Heart right ventricle (tissue), 16 donors: ENCODE results near the gene ASAP2. TPM values are rescaled to one million over a fixed set of nuclear protein-coding genes. Genes with fewer than 3 reads are reported as not detected.
A peak's percentile ranks its signal among the peaks of the same experiment; 100 is the strongest.

Source experiments
- ATAC-seq, 8 donors: fragments of 200-7000 bp; cut with Tn5 transposase; one replicate each; pipeline ENCODE4 v1.9.1; 2020; ENCODE audit warnings: mild to moderate bottlenecking in 8 of 8, moderate library complexity in 8 of 8, moderate number of reproducible peaks in 1 of 8
- DNase-seq, 2 donors: peaks; one replicate each; pipeline ENCODE4 v3.0.0-alpha.2; 2020
- H3K27ac ChIP-seq, 10 donors: fragments of 200-600 bp; sonication (generic) in 2 of 10; one replicate each; pipeline versions ENCODE4 v1.5.0 to v1.8.0; 2020 to 2022; ENCODE audit warnings: mild to moderate bottlenecking in 3 of 10
- H3K27me3 ChIP-seq, 7 donors: fragments of 200-600 bp; one replicate each; pipeline ENCODE4 v1.8.0; 2021 to 2022; ENCODE audit warnings: mild to moderate bottlenecking in 2 of 7
- H3K36me3 ChIP-seq, 9 donors: fragments of 200-600 bp; sonication (generic) in 1 of 9; one replicate each; pipeline versions ENCODE4 v1.5.0 to v1.8.0; 2020 to 2022; ENCODE audit warnings: mild to moderate bottlenecking in 2 of 9
- H3K4me1 ChIP-seq, 9 donors: fragments of 200-600 bp; sonication (generic) in 1 of 9; one replicate each; pipeline versions ENCODE4 v1.5.0 to v1.8.0; 2020 to 2022; ENCODE audit warnings: mild to moderate bottlenecking in 4 of 9
- H3K4me3 ChIP-seq, 10 donors: fragments of 200-600 bp; sonication (generic) in 2 of 10; one replicate each; pipeline versions ENCODE4 v1.5.0 to v1.8.0; 2020 to 2022; ENCODE audit warnings: mild to moderate bottlenecking in 7 of 10, moderate library complexity in 2 of 10
- H3K9me3 ChIP-seq, 11 donors: fragments of 200-600 bp in 10 of 11; sonication (generic) in 2 of 11; one replicate each; pipeline versions ENCODE4 v1.5.0 to v1.8.0; 2013 to 2022; ENCODE audit warnings: mild to moderate bottlenecking in 2 of 11, control low read depth in 1 of 11, moderate library complexity in 1 of 11
- WGBS, 2 donors: extraction: QIAGEN DNeasy Blood & Tissue Kit; methylation state at CpG; one replicate each; pipeline ENCODE4 v1.1.7; 2013; ENCODE audit warnings: inconsistent platforms in 1 of 2; 5-methylcytosine and 5-hydroxymethylcytosine counted together
- intact Hi-C, 10 donors: fragments of 100-400 bp; cut with DNase I; formaldehyde crosslinking; loops; one replicate each; pipeline versions ENCODE4 v1.11.1 to v1.14.2; 2022
- polyA plus RNA-seq, 2 donors: library from polyadenylated mRNA; stranded (reverse); fragments of 200-250 nt; gene quantifications; one replicate each; pipeline ENCODE4 v1.2.3, GENCODE V29; 2013
- total RNA-seq, 10 donors: library from RNA; stranded (reverse); fragmentation: NEBNext Ultra II Directional in 3 of 10; extraction: Animal tissue kit (Norgen Biotek cat#: 25700) in 3 of 10; gene quantifications; one replicate each; pipeline versions ENCODE4 v1.2.1 to v1.2.4, GENCODE V29; 2021 to 2023
- TF ChIP-seq, protein P1 (sequence below), 9 donors: fragments of 200-600 bp; sonication (generic) in 2 of 9; IDR thresholded peaks; one replicate each; pipeline versions ENCODE4 v1.5.0 to v1.8.0; 2021 to 2022; ENCODE audit warnings: antibody characterized with exemption in 9 of 9, mild to moderate bottlenecking in 5 of 9, moderate library complexity in 1 of 9
- donor health status: Arrhythmogenic right ventricular cardiomyopathy.
- donor health status: ischemic (EF 13 %, LVEDD 7.1; RV severe dilation, severe dysfunction).
- donor health status: healthy with polysubstance abuse.
- donor health status: DM: no; HTN: yes; CAD: no.
- donor health status: DM: no; HTN: no; CAD: no.
- donor health status: ischemic (EF 25% LVEDD 6.9; RV normal size, moderate dysfunction).
- donor health status: ischemic (EF 25% LVEDD 5.7; RV mildly dilated, moderate dysfunction).
- donor health status: healthy.
- donor health status: DM: yes; HTN: yes; CAD: no.
- donor health status: Ischemic cardiomyopathy.
- donor health status: ischemic (EF 35%, LVEDD 5.7; RV mildly dilated, moderate dysfunction).
- donor health status: nonischemic (EF 11% LVEDD 7.7; RV severe dilation, severe dysfunction).
- donor health status: DM: yes; HTN: yes; CAD: no.
- donor health status: PGD.
- donor health status: ischemic (EF 29% LVEDD 5.4; RV normal size, mild dysfunction).
- donor health status: nonischemic (EF 23%, LVEDD 6.1; RV moderate dilation, normal function).

The ASAP2 gene
- total and polyA plus RNA-seq, 12 donors: 5.4 to 17.3 (median 11.8) TPM

DNA sequence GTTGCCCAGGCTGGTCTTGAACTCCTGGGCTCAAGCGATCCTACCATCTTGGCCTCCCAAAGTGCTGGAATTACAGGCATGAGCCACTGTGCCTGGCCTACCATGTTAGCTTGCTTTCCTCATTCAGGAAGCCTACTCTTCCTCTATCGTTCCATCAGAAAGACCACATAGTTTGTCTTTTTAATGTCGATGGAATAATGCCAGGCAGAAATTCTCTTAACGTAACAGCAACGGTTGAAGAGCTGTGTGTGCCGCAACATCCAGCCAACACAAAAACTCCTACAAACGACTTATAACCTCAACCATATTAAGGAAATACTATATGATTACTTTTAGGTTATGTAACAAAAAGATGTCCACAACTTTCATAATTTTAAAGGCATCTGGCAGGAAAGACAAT lies 206.2 kb downstream of the ASAP2 start:
- Histone ChIP-seq H3K27ac (no peak overlapping the region), H3K4me3 (no peak overlapping the region), H3K4me1 (peaks cover 0 to 13% (median 0%) of the 10 kb centered on the region in 9 donors), H3K36me3 (peaks cover 0 to 91% (median 27%) of the 10 kb centered on the region in 9 donors), H3K9me3 (no peaks in the 10 kb centered on the region), H3K27me3 (no peaks in the 10 kb centered on the region)
- 72 to 82% methylated on average over 7 of the region's 7 CpGs for WGBS, 2 donors
- DNase-seq (no peak), ATAC-seq (no peak)
- intact Hi-C loops: no loop called here
- TF ChIP-seq, protein P1, sequence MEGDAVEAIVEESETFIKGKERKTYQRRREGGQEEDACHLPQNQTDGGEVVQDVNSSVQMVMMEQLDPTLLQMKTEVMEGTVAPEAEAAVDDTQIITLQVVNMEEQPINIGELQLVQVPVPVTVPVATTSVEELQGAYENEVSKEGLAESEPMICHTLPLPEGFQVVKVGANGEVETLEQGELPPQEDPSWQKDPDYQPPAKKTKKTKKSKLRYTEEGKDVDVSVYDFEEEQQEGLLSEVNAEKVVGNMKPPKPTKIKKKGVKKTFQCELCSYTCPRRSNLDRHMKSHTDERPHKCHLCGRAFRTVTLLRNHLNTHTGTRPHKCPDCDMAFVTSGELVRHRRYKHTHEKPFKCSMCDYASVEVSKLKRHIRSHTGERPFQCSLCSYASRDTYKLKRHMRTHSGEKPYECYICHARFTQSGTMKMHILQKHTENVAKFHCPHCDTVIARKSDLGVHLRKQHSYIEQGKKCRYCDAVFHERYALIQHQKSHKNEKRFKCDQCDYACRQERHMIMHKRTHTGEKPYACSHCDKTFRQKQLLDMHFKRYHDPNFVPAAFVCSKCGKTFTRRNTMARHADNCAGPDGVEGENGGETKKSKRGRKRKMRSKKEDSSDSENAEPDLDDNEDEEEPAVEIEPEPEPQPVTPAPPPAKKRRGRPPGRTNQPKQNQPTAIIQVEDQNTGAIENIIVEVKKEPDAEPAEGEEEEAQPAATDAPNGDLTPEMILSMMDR (IDR thresholded peaks at IDR 0.05): no peak

GRCh38 chr2:9415516-9416169 lies 209.0 kb downstream of the ASAP2 start:
- intact Hi-C loops: no loop called here
- H3K27ac ChIP-seq: peak overlapping the region in 3 of 10 donors; percentile 34 to 43 (median 38)
- ATAC-seq (peak in 4 of 8 donors; percentile 17 to 41 (median 25)), DNase-seq (no peak)
- no peaks in the 10 kb centered on the region for H3K9me3 ChIP-seq
- peaks cover under 1 to 31% (median 13%) of the 10 kb centered on the region in 9 donors for H3K4me1 ChIP-seq
- H3K4me3 ChIP-seq: no peak overlapping the region
- 86% methylated on average over 16 of the region's 16 CpGs for WGBS, 2 donors
- H3K36me3 ChIP-seq: peaks cover 0 to 74% (median 20%) of the 10 kb centered on the region in 9 donors
- no peaks in the 10 kb centered on the region for H3K27me3 ChIP-seq
- TF ChIP-seq, protein P1 (IDR thresholded peaks at IDR 0.05): no peak

DNA sequence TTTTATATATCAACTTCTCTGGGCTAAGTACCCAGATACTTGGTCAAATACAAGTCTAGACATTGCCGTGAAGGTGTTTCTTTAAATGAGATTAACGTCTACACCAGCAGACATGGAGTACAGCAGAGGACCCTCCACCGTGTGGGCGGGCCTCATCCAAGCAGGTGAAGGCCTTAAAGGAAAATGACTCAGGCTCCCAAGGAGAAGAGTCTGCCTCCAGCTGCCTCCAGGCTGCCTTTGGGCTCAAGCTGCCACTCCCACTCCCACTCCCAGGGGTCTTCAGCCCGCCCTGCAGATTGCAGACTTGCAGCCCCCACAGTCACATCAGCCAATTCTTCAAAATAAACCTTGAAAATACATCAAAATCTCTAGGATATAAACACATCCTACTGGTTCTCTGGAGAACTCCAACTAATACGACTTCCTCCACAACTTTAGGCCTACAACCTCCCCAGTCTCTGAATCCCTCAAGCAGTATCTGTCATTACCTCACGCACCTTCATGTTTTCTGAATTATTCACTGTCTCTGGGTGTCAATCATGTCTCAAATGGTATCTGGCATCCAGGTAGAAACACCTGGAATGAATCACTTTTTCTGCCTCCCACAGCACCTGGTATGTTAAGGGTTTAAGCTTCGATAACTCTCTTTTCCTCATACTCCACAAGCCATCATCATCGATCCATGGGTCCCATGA lies 209.8 kb downstream of the ASAP2 start:
- Histone ChIP-seq H3K9me3 (no peaks in the 10 kb centered on the region), H3K4me3 (no peak overlapping the region), H3K4me1 (peaks cover 3 to 39% (median 20%) of the 10 kb centered on the region in 9 donors), H3K27me3 (no peaks in the 10 kb centered on the region), H3K36me3 (peaks cover 0 to 66% (median 12%) of the 10 kb centered on the region in 9 donors), H3K27ac (peak overlapping the region in 2 of 10 donors; percentile 10 to 38)
- no peak for ATAC-seq
- 85 to 89% methylated on average over 9 of the region's 9 CpGs for WGBS, 2 donors
- DNase-seq: no peak
- intact Hi-C loops: no loop called here
- TF ChIP-seq, protein P1 (IDR thresholded peaks at IDR 0.05): no peak

GRCh38 chr2:9416962-9417316 lies 210.3 kb downstream of the ASAP2 start:
- Histone ChIP-seq H3K4me3 (no peak overlapping the region), H3K9me3 (no peaks in the 10 kb centered on the region), H3K36me3 (peaks cover 0 to 61% (median 8%) of the 10 kb centered on the region in 9 donors), H3K4me1 (peaks cover 3 to 44% (median 24%) of the 10 kb centered on the region in 9 donors), H3K27me3 (no peaks in the 10 kb centered on the region), H3K27ac (no peak overlapping the region)
- intact Hi-C loops: no loop called here
- 96 to 97% methylated on average over 7 of the region's 7 CpGs for WGBS, 2 donors
- no peak for ATAC-seq
- DNase-seq: no peak
- TF ChIP-seq, protein P1 (IDR thresholded peaks at IDR 0.05): no peak
